SK-N-SH treated with all-trans-retinoic acid at 6 μM for 48 hours (cell line): ENCODE measurements around the gene UBAP2.
"Not testable (repeated sequence)": the region's sequence is repeated elsewhere in the genome, so short reads cannot be mapped to it uniquely, and the experiment has no call there.

Experiments used
- ATAC-seq: fragments of 200-7000 bp; cut with Tn5 transposase; 3 replicates; pipeline ENCODE4 v1.9.1; 2020; ENCODE audit warnings: mild to moderate bottlenecking, moderate library complexity
- ARNTL ChIP-seq: fragments of 450-650 bp; formaldehyde crosslinking; IDR thresholded peaks from 2 replicates; pipeline ENCODE4 v1.5.0; 2020; ENCODE audit warnings: low read depth, mild to moderate bottlenecking, moderate library complexity, borderline replicate concordance
- BACH2 ChIP-seq: fragments of 250-450 bp; sonication (Bioruptor Pico); IDR thresholded peaks from 2 replicates; pipeline ENCODE4 v1.9.0; 2021; ENCODE audit warnings: mild to moderate bottlenecking, borderline replicate concordance
- CSDC2 ChIP-seq: fragments of 250-450 bp; sonication (Bioruptor Pico); IDR thresholded peaks from 2 replicates; pipeline ENCODE4 v1.5.0; 2020; ENCODE audit warnings: mild to moderate bottlenecking, moderate library complexity
- ESRRG ChIP-seq: fragments of 250-450 bp; sonication (Bioruptor Pico); IDR thresholded peaks from 2 replicates; pipeline ENCODE4 v1.6.1; 2021; ENCODE audit warnings: mild to moderate bottlenecking
- GLIS3 ChIP-seq: fragments of 250-450 bp; sonication (Bioruptor Pico); IDR thresholded peaks from 2 replicates; pipeline ENCODE4 v1.5.0; 2020; ENCODE audit warnings: mild to moderate bottlenecking, moderate library complexity
- ISL1 ChIP-seq: fragments of 250-450 bp; sonication (Bioruptor Pico); IDR thresholded peaks from 2 replicates; pipeline ENCODE4 v2.1.2; 2022; ENCODE audit warnings: mild to moderate bottlenecking, moderate library complexity
- OSR1 ChIP-seq: fragments of 250-450 bp; sonication (Bioruptor Pico); IDR thresholded peaks from 2 replicates; pipeline ENCODE4 v1.8.0; 2022; ENCODE audit warnings: moderate library complexity, mild to moderate bottlenecking, inconsistent platforms
- PPARA ChIP-seq: fragments of 250-450 bp; sonication (Bioruptor Pico); IDR thresholded peaks from 2 replicates; pipeline ENCODE4 v1.5.0; 2020; ENCODE audit warnings: mild to moderate bottlenecking, borderline replicate concordance
- RARB ChIP-seq: fragments of 250-450 bp; sonication (Bioruptor Pico); IDR thresholded peaks from 2 replicates; pipeline ENCODE4 v1.8.0; 2021; ENCODE audit warnings: mild to moderate bottlenecking, moderate library complexity
- SNAI2 ChIP-seq: fragments of 250-450 bp; sonication (Bioruptor Pico); IDR thresholded peaks from 2 replicates; pipeline ENCODE4 v1.5.0; 2020; ENCODE audit warnings: mild to moderate bottlenecking, moderate library complexity
- TCF4 ChIP-seq: fragments of 250-450 bp; sonication (Bioruptor Pico); IDR thresholded peaks from 2 replicates; pipeline ENCODE4 v1.8.0; 2021; ENCODE audit warnings: mild to moderate bottlenecking, moderate library complexity, borderline replicate concordance
- TOX ChIP-seq: fragments of 250-450 bp; sonication (Bioruptor Pico); IDR thresholded peaks from 2 replicates; pipeline ENCODE4 v1.8.0; 2021; ENCODE audit warnings: mild to moderate bottlenecking, moderate library complexity, borderline replicate concordance
- ZC3H10 ChIP-seq: fragments of 250-450 bp; sonication (Bioruptor Pico); IDR thresholded peaks from 2 replicates; pipeline ENCODE4 v1.5.1; 2021; ENCODE audit warnings: mild to moderate bottlenecking, moderate library complexity
- ZFP3 ChIP-seq: fragments of 250-450 bp; sonication (Bioruptor Pico); IDR thresholded peaks from 2 replicates; pipeline ENCODE4 v1.5.0; 2020; ENCODE audit warnings: mild to moderate bottlenecking, moderate library complexity
- ZFP30 ChIP-seq: fragments of 450-650 bp; formaldehyde crosslinking; IDR thresholded peaks from 2 replicates; pipeline ENCODE4 v1.5.0; 2022; ENCODE audit warnings: mild to moderate bottlenecking, moderate library complexity
- ZNF70 ChIP-seq: fragments of 450-650 bp; formaldehyde crosslinking; IDR thresholded peaks from 2 replicates; pipeline ENCODE4 v1.5.0; 2020; ENCODE audit warnings: mild to moderate bottlenecking, moderate library complexity
- ZNF8 ChIP-seq: fragments of 450-650 bp; formaldehyde crosslinking; IDR thresholded peaks from 2 replicates; pipeline ENCODE4 v1.5.0; 2020; ENCODE audit warnings: mild to moderate bottlenecking, moderate library complexity
- TF ChIP-seq, protein P1 (sequence below): fragments of 250-450 bp; sonication (Bioruptor Pico); IDR thresholded peaks from 2 replicates; pipeline ENCODE4 v1.5.1; 2021; ENCODE audit warnings: mild to moderate bottlenecking, moderate library complexity
- TF ChIP-seq, protein P2 (sequence below): fragments of 250-450 bp; sonication (Bioruptor Pico); IDR thresholded peaks from 2 replicates; pipeline ENCODE4 v1.5.1; 2020; ENCODE audit warnings: low read depth, mild to moderate bottlenecking, moderate library complexity
- TF ChIP-seq, protein P3 (sequence below): fragments of 250-450 bp; sonication (Bioruptor Pico); IDR thresholded peaks from 2 replicates; pipeline ENCODE4 v1.5.0; 2020; ENCODE audit warnings: mild to moderate bottlenecking, moderate library complexity
- TF ChIP-seq, protein P4 (sequence below): fragments of 250-450 bp; sonication (Bioruptor Pico); IDR thresholded peaks from 2 replicates; pipeline ENCODE4 v1.8.0; 2020; ENCODE audit warnings: mild to moderate bottlenecking, moderate library complexity, borderline replicate concordance

UBAP2 gene

DNA sequence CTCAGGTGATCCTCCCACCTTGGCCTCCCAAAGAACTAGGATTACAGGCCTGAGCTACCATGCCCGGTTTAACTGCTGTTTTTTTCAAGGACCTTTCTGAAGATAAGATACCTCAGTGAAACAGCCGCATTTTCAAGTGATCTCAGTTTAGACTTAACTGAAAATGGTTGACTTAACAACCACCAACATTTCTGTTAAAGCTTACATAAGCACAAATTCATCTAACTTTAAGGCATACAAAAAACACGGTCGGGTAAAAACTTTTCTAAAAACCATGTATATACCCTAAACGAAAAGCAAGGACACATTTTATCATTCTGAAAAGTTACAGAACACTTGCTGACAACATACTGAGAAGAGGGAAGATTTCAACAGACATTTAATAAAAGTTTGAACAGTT is 22.9 kb downstream of the UBAP2 start (continued):
- no peak for TF ChIP-seq PPARA (CRISPR knock-in tag)
- TF ChIP-seq TOX: no peak
- TF ChIP-seq, protein P1, sequence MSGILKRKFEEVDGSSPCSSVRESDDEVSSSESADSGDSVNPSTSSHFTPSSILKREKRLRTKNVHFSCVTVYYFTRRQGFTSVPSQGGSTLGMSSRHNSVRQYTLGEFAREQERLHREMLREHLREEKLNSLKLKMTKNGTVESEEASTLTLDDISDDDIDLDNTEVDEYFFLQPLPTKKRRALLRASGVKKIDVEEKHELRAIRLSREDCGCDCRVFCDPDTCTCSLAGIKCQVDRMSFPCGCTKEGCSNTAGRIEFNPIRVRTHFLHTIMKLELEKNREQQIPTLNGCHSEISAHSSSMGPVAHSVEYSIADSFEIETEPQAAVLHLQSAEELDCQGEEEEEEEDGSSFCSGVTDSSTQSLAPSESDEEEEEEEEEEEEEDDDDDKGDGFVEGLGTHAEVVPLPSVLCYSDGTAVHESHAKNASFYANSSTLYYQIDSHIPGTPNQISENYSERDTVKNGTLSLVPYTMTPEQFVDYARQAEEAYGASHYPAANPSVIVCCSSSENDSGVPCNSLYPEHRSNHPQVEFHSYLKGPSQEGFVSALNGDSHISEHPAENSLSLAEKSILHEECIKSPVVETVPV (CRISPR knock-in tag): no peak

DNA sequence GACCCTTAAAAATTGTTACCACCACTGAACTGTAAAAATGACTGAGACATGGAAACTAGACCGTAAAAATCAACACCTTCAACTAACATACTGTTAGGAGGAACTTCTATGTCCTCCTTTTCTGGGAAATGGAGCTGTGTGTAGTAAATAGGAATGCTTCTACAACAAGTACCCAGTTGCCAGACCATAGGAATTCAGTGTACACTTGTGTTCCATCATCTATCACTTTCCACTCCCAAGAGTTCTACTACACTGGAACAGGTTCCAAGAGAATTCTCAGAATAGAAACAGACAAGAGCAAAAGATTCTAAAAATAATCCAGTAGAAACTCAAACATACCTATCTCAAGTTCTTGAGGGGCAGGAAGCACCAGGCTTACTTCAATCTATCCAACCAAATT is 23.6 kb downstream of the UBAP2 start:
- TF ChIP-seq ZC3H10 (CRISPR knock-in tag): no peak
- no peak for TF ChIP-seq BACH2 (CRISPR knock-in tag)
- TF ChIP-seq SNAI2 (CRISPR knock-in tag): no peak
- TF ChIP-seq, protein P2, sequence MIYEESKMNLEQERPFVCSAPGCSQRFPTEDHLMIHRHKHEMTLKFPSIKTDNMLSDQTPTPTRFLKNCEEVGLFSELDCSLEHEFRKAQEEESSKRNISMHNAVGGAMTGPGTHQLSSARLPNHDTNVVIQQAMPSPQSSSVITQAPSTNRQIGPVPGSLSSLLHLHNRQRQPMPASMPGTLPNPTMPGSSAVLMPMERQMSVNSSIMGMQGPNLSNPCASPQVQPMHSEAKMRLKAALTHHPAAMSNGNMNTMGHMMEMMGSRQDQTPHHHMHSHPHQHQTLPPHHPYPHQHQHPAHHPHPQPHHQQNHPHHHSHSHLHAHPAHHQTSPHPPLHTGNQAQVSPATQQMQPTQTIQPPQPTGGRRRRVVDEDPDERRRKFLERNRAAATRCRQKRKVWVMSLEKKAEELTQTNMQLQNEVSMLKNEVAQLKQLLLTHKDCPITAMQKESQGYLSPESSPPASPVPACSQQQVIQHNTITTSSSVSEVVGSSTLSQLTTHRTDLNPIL (CRISPR knock-in tag): no peak
- TF ChIP-seq RARB (CRISPR knock-in tag): no peak
- no peak for TF ChIP-seq ZNF70 (CRISPR knock-in tag)
- no peak; the same call in 2 of the 3 replicates for ATAC-seq

DNA sequence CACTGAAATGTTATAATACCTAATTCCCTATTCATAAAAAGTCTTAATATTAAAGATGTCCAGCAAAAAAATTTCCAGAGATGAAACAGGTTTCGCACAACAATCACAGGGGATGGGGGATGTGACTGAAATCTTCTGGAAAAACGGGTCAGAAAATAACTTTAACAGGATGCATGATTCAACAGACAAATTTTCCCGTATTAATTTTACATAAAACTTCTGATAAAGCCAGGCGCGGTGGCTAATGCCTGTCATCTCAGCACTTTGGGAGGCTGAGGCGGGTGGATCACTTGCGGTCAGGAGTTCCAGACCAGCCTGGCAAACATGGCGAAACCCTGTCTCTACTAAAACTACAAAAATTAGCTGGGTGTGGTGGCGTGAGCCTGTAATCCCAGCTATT is 24.2 kb downstream of the UBAP2 start:
- ATAC-seq: not testable (repeated sequence)

DNA sequence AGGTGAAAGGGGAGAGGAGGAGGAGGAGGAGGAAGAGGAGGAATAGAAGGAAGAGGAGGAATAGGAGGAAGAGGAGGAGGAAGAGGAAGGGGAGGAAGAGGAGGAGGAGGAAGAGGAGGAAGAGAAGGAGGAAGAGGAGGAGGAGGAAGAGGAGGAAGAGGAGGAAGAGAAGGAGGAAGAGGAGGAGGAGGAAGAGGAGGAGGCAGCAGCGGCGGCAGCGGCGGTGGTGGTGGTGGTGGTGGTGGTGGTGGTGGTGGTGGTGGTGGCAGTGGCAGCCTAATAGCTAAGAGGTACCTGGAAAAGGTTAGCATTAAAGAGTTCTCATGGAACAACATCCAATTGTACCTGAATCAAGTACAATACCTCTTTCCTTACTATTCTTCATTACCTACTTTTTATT is 32.5 kb downstream of the UBAP2 start:
- TF ChIP-seq ISL1: no peak
- TF ChIP-seq ZFP3 (CRISPR knock-in tag): no peak
- no peak for ATAC-seq

DNA sequence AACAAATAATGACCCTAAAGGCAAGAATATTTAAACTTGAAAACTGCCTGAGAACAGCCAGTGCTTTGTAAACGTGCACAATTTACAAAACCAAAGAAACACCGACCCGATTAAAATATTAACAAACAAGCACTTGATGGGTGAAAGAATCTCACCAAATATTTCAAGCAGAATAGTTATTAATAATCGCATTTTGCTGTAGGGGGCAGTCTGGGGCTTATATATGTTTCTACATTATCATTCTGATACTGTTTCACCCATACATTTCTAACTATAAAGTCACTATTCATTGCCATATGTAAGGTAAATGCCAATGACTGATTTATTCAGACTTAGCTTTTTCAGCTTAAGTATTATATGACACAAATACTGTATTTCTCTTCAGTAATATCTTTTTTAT is 37.7 kb downstream of the UBAP2 start:
- peak; percentile 49; the same call in 1 of the 3 replicates for ATAC-seq
- TF ChIP-seq, protein P3, sequence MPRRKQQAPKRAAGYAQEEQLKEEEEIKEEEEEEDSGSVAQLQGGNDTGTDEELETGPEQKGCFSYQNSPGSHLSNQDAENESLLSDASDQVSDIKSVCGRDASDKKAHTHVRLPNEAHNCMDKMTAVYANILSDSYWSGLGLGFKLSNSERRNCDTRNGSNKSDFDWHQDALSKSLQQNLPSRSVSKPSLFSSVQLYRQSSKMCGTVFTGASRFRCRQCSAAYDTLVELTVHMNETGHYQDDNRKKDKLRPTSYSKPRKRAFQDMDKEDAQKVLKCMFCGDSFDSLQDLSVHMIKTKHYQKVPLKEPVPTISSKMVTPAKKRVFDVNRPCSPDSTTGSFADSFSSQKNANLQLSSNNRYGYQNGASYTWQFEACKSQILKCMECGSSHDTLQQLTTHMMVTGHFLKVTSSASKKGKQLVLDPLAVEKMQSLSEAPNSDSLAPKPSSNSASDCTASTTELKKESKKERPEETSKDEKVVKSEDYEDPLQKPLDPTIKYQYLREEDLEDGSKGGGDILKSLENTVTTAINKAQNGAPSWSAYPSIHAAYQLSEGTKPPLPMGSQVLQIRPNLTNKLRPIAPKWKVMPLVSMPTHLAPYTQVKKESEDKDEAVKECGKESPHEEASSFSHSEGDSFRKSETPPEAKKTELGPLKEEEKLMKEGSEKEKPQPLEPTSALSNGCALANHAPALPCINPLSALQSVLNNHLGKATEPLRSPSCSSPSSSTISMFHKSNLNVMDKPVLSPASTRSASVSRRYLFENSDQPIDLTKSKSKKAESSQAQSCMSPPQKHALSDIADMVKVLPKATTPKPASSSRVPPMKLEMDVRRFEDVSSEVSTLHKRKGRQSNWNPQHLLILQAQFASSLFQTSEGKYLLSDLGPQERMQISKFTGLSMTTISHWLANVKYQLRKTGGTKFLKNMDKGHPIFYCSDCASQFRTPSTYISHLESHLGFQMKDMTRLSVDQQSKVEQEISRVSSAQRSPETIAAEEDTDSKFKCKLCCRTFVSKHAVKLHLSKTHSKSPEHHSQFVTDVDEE (CRISPR knock-in tag): no peak

DNA sequence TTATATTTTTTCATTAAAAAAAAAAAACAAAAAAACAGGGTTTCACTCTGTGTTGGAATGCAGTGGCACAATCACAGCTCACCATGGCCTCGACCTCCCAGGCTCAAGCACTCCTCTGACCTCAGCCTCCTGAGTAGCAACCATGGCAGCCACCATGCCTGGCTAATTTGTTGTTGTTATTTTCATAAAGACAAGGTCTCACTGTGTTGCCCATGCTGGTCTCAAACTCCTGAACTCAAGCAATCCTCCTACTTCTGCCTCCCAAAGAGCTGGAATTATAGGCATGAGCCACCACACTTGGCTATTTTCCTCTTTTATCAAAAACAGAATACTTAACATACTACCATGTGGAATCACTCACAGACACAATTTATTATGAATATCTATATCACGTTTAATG is 46.7 kb downstream of the UBAP2 start:
- no peak for ATAC-seq
- TF ChIP-seq SNAI2 (CRISPR knock-in tag) (no peak), RARB (CRISPR knock-in tag) (no peak), ISL1 (no peak), ZNF8 (CRISPR knock-in tag) (no peak), TCF4 (CRISPR knock-in tag) (no peak), GLIS3 (CRISPR knock-in tag) (no peak), ZFP30 (CRISPR knock-in tag) (no peak), BACH2 (CRISPR knock-in tag) (no peak), ARNTL (CRISPR knock-in tag) (no peak), TOX (no peak), PPARA (CRISPR knock-in tag) (no peak), ZNF70 (CRISPR knock-in tag) (no peak), ESRRG (CRISPR knock-in tag) (no peak), CSDC2 (CRISPR knock-in tag) (no peak), OSR1 (CRISPR knock-in tag) (no peak)
- TF ChIP-seq, protein P2 (CRISPR knock-in tag): no peak
- TF ChIP-seq, protein P1 (CRISPR knock-in tag): no peak
- TF ChIP-seq, protein P4, sequence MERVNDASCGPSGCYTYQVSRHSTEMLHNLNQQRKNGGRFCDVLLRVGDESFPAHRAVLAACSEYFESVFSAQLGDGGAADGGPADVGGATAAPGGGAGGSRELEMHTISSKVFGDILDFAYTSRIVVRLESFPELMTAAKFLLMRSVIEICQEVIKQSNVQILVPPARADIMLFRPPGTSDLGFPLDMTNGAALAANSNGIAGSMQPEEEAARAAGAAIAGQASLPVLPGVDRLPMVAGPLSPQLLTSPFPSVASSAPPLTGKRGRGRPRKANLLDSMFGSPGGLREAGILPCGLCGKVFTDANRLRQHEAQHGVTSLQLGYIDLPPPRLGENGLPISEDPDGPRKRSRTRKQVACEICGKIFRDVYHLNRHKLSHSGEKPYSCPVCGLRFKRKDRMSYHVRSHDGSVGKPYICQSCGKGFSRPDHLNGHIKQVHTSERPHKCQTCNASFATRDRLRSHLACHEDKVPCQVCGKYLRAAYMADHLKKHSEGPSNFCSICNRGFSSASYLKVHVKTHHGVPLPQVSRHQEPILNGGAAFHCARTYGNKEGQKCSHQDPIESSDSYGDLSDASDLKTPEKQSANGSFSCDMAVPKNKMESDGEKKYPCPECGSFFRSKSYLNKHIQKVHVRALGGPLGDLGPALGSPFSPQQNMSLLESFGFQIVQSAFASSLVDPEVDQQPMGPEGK (CRISPR knock-in tag): no peak
